GM12875 (cell line): ENCODE measurements around the gene CEP162.
"Not testable (repeated sequence)": the region's sequence is repeated elsewhere in the genome, so short reads cannot be mapped to it uniquely, and the experiment has no call there.

Experiments used
- H3K4me3 ChIP-seq: one replicate; pipeline ENCODE4 v1.5.1; 2011; ENCODE audit warnings: low read depth, low read length, control low read depth
- CTCF ChIP-seq: IDR thresholded peaks from 2 replicates; pipeline ENCODE4 v1.5.1; 2011; ENCODE audit warnings: low read depth, mild to moderate bottlenecking, control low read depth, inconsistent platforms, low read length, moderate library complexity, borderline replicate concordance; ENCODE audit not compliant: insufficient read depth

The CEP162 gene

GRCh38 chr6:84197708-84198107 lies 29.7 kb downstream of the CEP162 start:
- H3K4me3 ChIP-seq: no peak overlapping the region
- no peak for TF ChIP-seq CTCF

GRCh38 chr6:84193114-84193708 lies 34.2 kb downstream of the CEP162 start:
- H3K4me3 ChIP-seq: no peak overlapping the region
- no peak for TF ChIP-seq CTCF

GRCh38 chr6:84191802-84192201 lies 35.6 kb downstream of the CEP162 start:
- H3K4me3 ChIP-seq: no peak overlapping the region
- TF ChIP-seq CTCF: no peak

DNA sequence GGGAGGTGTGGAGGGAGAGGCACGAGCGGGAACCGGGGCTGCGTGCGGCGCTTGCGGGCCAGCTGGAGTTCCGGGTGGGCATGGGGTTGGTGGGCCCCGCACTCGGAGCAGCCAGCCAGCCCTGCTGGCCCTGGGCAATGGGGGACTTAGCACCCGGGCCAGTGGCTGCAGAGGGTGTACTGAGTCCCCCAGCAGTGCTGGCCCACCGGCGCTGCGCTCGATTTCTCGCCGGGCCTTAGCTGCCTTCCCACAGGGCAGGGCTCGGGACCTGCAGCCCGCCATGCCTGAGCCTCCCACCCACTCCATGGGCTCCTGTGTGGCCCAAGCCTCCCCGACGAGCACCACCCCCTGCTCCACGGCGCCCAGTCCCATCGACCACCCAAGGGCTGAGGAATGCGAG lies 38.1 kb downstream of the CEP162 start:
- not testable (repeated sequence) for H3K4me3 ChIP-seq

DNA sequence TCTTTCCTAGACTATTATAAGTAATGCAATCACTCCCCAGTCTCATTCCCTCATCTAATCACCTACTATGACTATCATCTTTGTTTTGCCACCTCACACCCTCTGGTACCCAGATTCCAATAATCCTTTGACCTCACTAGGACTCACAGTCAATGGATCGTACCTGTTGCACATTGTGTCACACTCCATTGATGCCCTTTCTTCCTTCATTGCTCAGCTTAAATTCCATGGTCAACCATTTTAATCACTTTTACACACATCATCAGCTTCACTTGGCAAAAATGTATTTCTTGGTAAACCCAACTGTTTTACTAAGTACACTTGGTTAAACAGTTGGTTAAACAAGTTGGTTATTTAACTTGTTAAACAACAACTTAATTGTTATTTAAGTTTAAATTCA lies 44.0 kb downstream of the CEP162 start:
- no peak for TF ChIP-seq CTCF
- no peak overlapping the region for H3K4me3 ChIP-seq

GRCh38 chr6:84182001-84182400 lies 45.4 kb downstream of the CEP162 start:
- no peak overlapping the region for H3K4me3 ChIP-seq
- no peak for TF ChIP-seq CTCF

- no peak for TF ChIP-seq CTCF
- H3K4me3 ChIP-seq: no peak overlapping the region
Observed at GRCh38 chr6:84177241-84177640, 50.2 kb downstream of the CEP162 start.

DNA sequence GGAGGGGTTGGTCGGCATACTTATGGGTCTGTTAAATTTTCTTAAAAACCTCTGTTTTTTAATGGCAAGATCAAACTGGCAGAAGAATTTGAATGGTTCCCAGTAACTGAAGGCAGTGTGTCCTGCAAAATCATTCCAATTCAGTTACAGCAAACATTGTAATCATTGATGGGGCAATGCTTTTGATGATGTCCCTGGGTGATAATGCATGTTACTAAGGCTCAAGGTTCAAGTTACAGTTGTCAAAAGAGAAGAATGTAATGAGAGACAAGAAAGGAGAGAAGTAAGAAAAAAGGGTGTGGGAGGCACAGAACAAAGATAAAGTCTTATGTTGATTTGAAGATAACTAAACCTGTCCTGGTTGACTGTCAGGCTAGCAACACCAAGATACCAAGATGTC lies 54.9 kb downstream of the CEP162 start:
- TF ChIP-seq CTCF: no peak
- H3K4me3 ChIP-seq: no peak overlapping the region
